GM19438 (cell line): Measurements from ENCODE around the gene DCUN1D2.

Experiments used
- ATAC-seq: cut with Tn5 transposase; IDR thresholded peaks from one replicate; pipeline ENCODE4 v1.9.1; 2021; ENCODE audit warnings: low read depth; ENCODE audit not compliant: unreplicated experiment

The DCUN1D2 gene

GRCh38 chr13:113520571-113520970, 30.1 kb upstream of the DCUN1D2 start:
- no peak for ATAC-seq

GRCh38 chr13:113519556-113519955, 29.0 kb upstream of the DCUN1D2 start:
- ATAC-seq: no peak

GRCh38 chr13:113518076-113518803, 27.7 kb upstream of the DCUN1D2 start:
- ATAC-seq: no peak

- ATAC-seq: no peak
Observed at GRCh38 chr13:113514847-113515246, 24.3 kb upstream of the DCUN1D2 start.

GRCh38 chr13:113513761-113514160, 23.2 kb upstream of the DCUN1D2 start:
- no peak for ATAC-seq

- no peak for ATAC-seq
Observed at GRCh38 chr13:113511361-113511760, 20.9 kb upstream of the DCUN1D2 start.

GRCh38 chr13:113510871-113511270, 20.4 kb upstream of the DCUN1D2 start:
- ATAC-seq: no peak

GRCh38 chr13:113509989-113510388, 19.5 kb upstream of the DCUN1D2 start:
- no peak for ATAC-seq

GRCh38 chr13:113508521-113509254, 18.2 kb upstream of the DCUN1D2 start:
- no peak for ATAC-seq

GRCh38 chr13:113507505-113508345, 17.2 kb upstream of the DCUN1D2 start:
- no peak for ATAC-seq

- ATAC-seq: no peak
Observed at GRCh38 chr13:113506871-113507388, 16.4 kb upstream of the DCUN1D2 start.

GRCh38 chr13:113506025-113506685, 15.6 kb upstream of the DCUN1D2 start:
- ATAC-seq: no peak

- ATAC-seq: no peak
Observed at GRCh38 chr13:113502686-113503085, 12.2 kb upstream of the DCUN1D2 start.

GRCh38 chr13:113500530-113501265, 10.2 kb upstream of the DCUN1D2 start:
- no peak for ATAC-seq

- no peak for ATAC-seq
Observed at GRCh38 chr13:113499936-113500335, 9.4 kb upstream of the DCUN1D2 start.

- ATAC-seq: no peak
Observed at GRCh38 chr13:113498905-113499304, 8.4 kb upstream of the DCUN1D2 start.

GRCh38 chr13:113497217-113497616, 6.7 kb upstream of the DCUN1D2 start:
- no peak for ATAC-seq

- no peak for ATAC-seq
Observed at GRCh38 chr13:113495494-113496210, 5.1 kb upstream of the DCUN1D2 start.

- ATAC-seq: no peak
Observed at GRCh38 chr13:113493315-113493951, 2.9 kb upstream of the DCUN1D2 start.
